ENCODE data around the gene MTCP1. TPM values are rescaled to one million over a fixed set of nuclear protein-coding genes. Genes with fewer than 3 reads are reported as not detected.

MTCP1 gene, protein sequence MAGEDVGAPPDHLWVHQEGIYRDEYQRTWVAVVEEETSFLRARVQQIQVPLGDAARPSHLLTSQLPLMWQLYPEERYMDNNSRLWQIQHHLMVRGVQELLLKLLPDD
- total RNA-seq (12.6 TPM), polyA plus RNA-seq (50.8 TPM)
- long read RNA-seq, donor 1: 0 reads
- long read RNA-seq, donor 2, partial matches to known transcripts: 276 of 294 reads
- long read RNA-seq, donor 2, other reads (novel, unspliced or antisense): 18 of 294 reads
- long read RNA-seq, donor 3, partial matches to known transcripts: 353 of 464 reads
- long read RNA-seq, donor 3, other reads (novel, unspliced or antisense): 111 of 464 reads
- long read RNA-seq, donor 4: 0 reads
- long read RNA-seq, donor 5, partial matches to known transcripts: 44 of 44 reads
- long read RNA-seq, donor 5, other reads (novel, unspliced or antisense): 0 of 44 reads
- long read RNA-seq, donor 6, partial matches to known transcripts: 186 of 197 reads
- long read RNA-seq, donor 6, other reads (novel, unspliced or antisense): 11 of 197 reads
- long read RNA-seq, donor 7, partial matches to known transcripts: 7 of 13 reads
- long read RNA-seq, donor 7, other reads (novel, unspliced or antisense): 6 of 13 reads
- long read RNA-seq, donor 8: 0 reads
- long read RNA-seq, donor 9, partial matches to known transcripts: 0 of 5 reads
- long read RNA-seq, donor 9, other reads (novel, unspliced or antisense): 5 of 5 reads
- long read RNA-seq, donor 10, partial matches to known transcripts: 79 of 79 reads
- long read RNA-seq, donor 10, other reads (novel, unspliced or antisense): 0 of 79 reads

DNA sequence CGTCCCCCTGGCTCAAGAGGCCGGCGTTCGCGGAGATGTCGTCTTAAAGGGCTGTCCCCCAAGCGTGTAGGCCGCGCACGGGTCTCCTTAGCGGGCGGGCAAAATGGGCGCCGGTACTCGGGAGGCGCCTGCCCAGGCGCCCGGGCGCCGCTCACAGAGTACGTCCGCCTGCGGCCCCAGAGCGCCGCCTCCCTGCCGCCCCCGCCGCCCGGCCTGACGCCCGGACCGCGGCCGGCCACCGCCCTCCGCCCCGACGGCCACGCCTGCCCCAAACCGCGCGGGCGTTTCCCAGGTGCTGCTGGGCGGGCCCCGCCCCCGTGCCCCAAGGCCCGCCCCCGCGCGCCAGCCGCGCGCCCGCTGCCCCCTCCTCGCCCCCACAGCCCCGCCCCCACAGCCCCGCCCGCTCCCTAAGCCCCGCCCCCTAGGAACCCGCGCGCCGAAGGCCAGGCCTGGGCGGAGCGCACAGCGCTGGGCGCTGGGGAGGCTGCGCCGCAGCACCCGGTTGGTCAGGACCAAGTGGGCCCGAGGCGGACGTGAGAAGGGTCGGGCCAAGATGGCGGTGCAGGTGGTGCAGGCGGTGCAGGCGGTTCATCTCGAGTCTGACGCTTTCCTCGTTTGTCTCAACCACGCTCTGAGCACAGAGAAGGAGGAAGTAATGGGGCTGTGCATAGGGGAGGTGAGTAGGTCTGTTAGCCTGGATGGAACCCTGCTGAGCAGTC, at the start of gene MTCP1, which contains the start of the genes BRCC3 and CMC4:
MTCP1 (minus strand) TSS at position 162 of the 719 bp plus-strand sequence. CDS start 5,126 bp downstream, outside the sequence.
BRCC3 (plus strand) TSS at position 534 of the 719 bp plus-strand sequence; CDS start at position 554, 20 bp downstream.
CMC4 (minus strand) TSS at position 162 of the 719 bp plus-strand sequence. CDS start 7,113 bp downstream, outside the sequence.
- Histone ChIP-seq H3K27ac (ENCODE audit: low read depth in 1 of 2, low read length in 1 of 2) (peak within 1 kb of the TSS; percentile 61 to 88), H3K4me3 (ENCODE audit: low read length in 2 of 2) (peak within 1 kb of the TSS; percentile 57 to 77), H3K27me3 (ENCODE audit: control insufficient read depth in 2 of 2, insufficient read depth in 1 of 2, low read length in 1 of 2) (no peaks in the 10 kb centered on the region), H3K4me1 (ENCODE audit: control insufficient read depth in 2 of 2, insufficient read depth in 2 of 2, low read length in 2 of 2) (peaks cover 0 to 8% of the 10 kb centered on the region in 2 donors), H3K9me3 (ENCODE audit: control insufficient read depth in 2 of 2, insufficient read depth in 1 of 2, low read length in 1 of 2) (no peaks in the 10 kb centered on the region), H3K36me3 (ENCODE audit: control insufficient read depth in 2 of 2, insufficient read depth in 2 of 2, low read length in 1 of 2) (peaks cover 3 to 14% of the 10 kb centered on the region in 2 donors)
- under 1% methylated on average over 57 of the region's 81 CpGs for WGBS
- peak in 7 of 9 donors; percentile 40 to 78 (median 52) for DNase-seq (ENCODE audit: low read depth in 6 of 9, low spot score in 9 of 9)

GRCh38 chrX:155115174-155115819, 44.4 kb upstream of the MTCP1 start:
- H3K27me3 ChIP-seq (ENCODE audit: control insufficient read depth in 2 of 2, insufficient read depth in 1 of 2, low read length in 1 of 2): no peaks in the 10 kb centered on the region
- H3K9me3 ChIP-seq (ENCODE audit: control insufficient read depth in 2 of 2, insufficient read depth in 1 of 2, low read length in 1 of 2): no peaks in the 10 kb centered on the region
- H3K27ac ChIP-seq (ENCODE audit: low read depth in 1 of 2, low read length in 1 of 2): no peak overlapping the region
- H3K36me3 ChIP-seq (ENCODE audit: control insufficient read depth in 2 of 2, insufficient read depth in 2 of 2, low read length in 1 of 2): peaks cover 0 to 5% of the 10 kb centered on the region in 2 donors
- H3K4me1 ChIP-seq (ENCODE audit: control insufficient read depth in 2 of 2, insufficient read depth in 2 of 2, low read length in 2 of 2): no peaks in the 10 kb centered on the region
- H3K4me3 ChIP-seq (ENCODE audit: low read length in 2 of 2): no peak overlapping the region
- DNase-seq (ENCODE audit: low read depth in 6 of 9, low spot score in 9 of 9): no peak
- WGBS: 100% methylated on average over 1 of the region's 1 CpG

DNA sequence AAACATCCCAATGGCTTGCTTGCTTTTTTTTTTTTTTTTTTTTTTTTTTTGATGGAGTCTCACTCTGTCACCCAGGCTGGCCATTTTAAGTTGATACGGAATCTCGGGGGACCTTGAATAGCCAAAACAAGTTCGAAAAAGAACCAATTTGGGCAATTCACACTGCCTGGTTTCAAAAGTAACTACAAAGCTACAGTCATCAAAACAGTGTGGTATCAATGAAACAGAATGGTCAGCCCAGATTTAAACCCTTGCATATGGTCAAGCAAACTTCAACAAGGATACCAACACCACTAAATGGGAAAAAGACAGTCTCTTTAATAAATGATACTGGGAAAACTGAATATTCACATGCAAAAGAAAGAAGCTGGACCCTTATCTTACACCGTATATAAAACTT, 42.2 kb upstream of the MTCP1 start:
- Histone ChIP-seq H3K4me3 (ENCODE audit: low read length in 2 of 2) (no peak overlapping the region), H3K27me3 (ENCODE audit: control insufficient read depth in 2 of 2, insufficient read depth in 1 of 2, low read length in 1 of 2) (no peaks in the 10 kb centered on the region), H3K36me3 (ENCODE audit: control insufficient read depth in 2 of 2, insufficient read depth in 2 of 2, low read length in 1 of 2) (no peaks in the 10 kb centered on the region), H3K4me1 (ENCODE audit: control insufficient read depth in 2 of 2, insufficient read depth in 2 of 2, low read length in 2 of 2) (no peaks in the 10 kb centered on the region), H3K9me3 (ENCODE audit: control insufficient read depth in 2 of 2, insufficient read depth in 1 of 2, low read length in 1 of 2) (no peaks in the 10 kb centered on the region), H3K27ac (ENCODE audit: low read depth in 1 of 2, low read length in 1 of 2) (no peak overlapping the region)
- 98% methylated on average over 4 of the region's 4 CpGs for WGBS
- no peak for DNase-seq (ENCODE audit: low read depth in 6 of 9, low spot score in 9 of 9)

GRCh38 chrX:155112171-155112570, 41.2 kb upstream of the MTCP1 start:
- Histone ChIP-seq H3K36me3 (ENCODE audit: control insufficient read depth in 2 of 2, insufficient read depth in 2 of 2, low read length in 1 of 2) (no peaks in the 10 kb centered on the region), H3K9me3 (ENCODE audit: control insufficient read depth in 2 of 2, insufficient read depth in 1 of 2, low read length in 1 of 2) (no peaks in the 10 kb centered on the region), H3K4me3 (ENCODE audit: low read length in 2 of 2) (no peak overlapping the region), H3K27me3 (ENCODE audit: control insufficient read depth in 2 of 2, insufficient read depth in 1 of 2, low read length in 1 of 2) (no peaks in the 10 kb centered on the region), H3K27ac (ENCODE audit: low read depth in 1 of 2, low read length in 1 of 2) (no peak overlapping the region), H3K4me1 (ENCODE audit: control insufficient read depth in 2 of 2, insufficient read depth in 2 of 2, low read length in 2 of 2) (no peaks in the 10 kb centered on the region)
- no peak for DNase-seq (ENCODE audit: low read depth in 6 of 9, low spot score in 9 of 9)
- 96% methylated on average over 3 of the region's 3 CpGs for WGBS

- no peak overlapping the region for H3K27ac ChIP-seq (ENCODE audit: low read depth in 1 of 2, low read length in 1 of 2)
- H3K36me3 ChIP-seq (ENCODE audit: control insufficient read depth in 2 of 2, insufficient read depth in 2 of 2, low read length in 1 of 2): no peaks in the 10 kb centered on the region
- no peaks in the 10 kb centered on the region for H3K27me3 ChIP-seq (ENCODE audit: control insufficient read depth in 2 of 2, insufficient read depth in 1 of 2, low read length in 1 of 2)
- no peaks in the 10 kb centered on the region for H3K4me1 ChIP-seq (ENCODE audit: control insufficient read depth in 2 of 2, insufficient read depth in 2 of 2, low read length in 2 of 2)
- no peak overlapping the region for H3K4me3 ChIP-seq (ENCODE audit: low read length in 2 of 2)
- no peak for DNase-seq (ENCODE audit: low read depth in 6 of 9, low spot score in 9 of 9)
- no peaks in the 10 kb centered on the region for H3K9me3 ChIP-seq (ENCODE audit: control insufficient read depth in 2 of 2, insufficient read depth in 1 of 2, low read length in 1 of 2)
Observed at GRCh38 chrX:155108427-155108826, 37.5 kb upstream of the MTCP1 start.

GRCh38 chrX:155105919-155106318, 35.0 kb upstream of the MTCP1 start:
- Histone ChIP-seq H3K36me3 (ENCODE audit: control insufficient read depth in 2 of 2, insufficient read depth in 2 of 2, low read length in 1 of 2) (no peaks in the 10 kb centered on the region), H3K27me3 (ENCODE audit: control insufficient read depth in 2 of 2, insufficient read depth in 1 of 2, low read length in 1 of 2) (no peaks in the 10 kb centered on the region), H3K9me3 (ENCODE audit: control insufficient read depth in 2 of 2, insufficient read depth in 1 of 2, low read length in 1 of 2) (no peaks in the 10 kb centered on the region), H3K4me3 (ENCODE audit: low read length in 2 of 2) (no peak overlapping the region), H3K27ac (ENCODE audit: low read depth in 1 of 2, low read length in 1 of 2) (no peak overlapping the region), H3K4me1 (ENCODE audit: control insufficient read depth in 2 of 2, insufficient read depth in 2 of 2, low read length in 2 of 2) (no peaks in the 10 kb centered on the region)
- DNase-seq (ENCODE audit: low read depth in 6 of 9, low spot score in 9 of 9): no peak
- WGBS: 96% methylated on average over 2 of the region's 2 CpGs

GRCh38 chrX:155094468-155095061, 23.6 kb upstream of the MTCP1 start:
- DNase-seq (ENCODE audit: low read depth in 6 of 9, low spot score in 9 of 9): peak in 2 of 9 donors; percentile 29 to 37
- WGBS: 71% methylated on average over 4 of the region's 4 CpGs
- Histone ChIP-seq H3K4me3 (ENCODE audit: low read length in 2 of 2) (no peak overlapping the region), H3K27ac (ENCODE audit: low read depth in 1 of 2, low read length in 1 of 2) (no peak overlapping the region), H3K4me1 (ENCODE audit: control insufficient read depth in 2 of 2, insufficient read depth in 2 of 2, low read length in 2 of 2) (no peaks in the 10 kb centered on the region), H3K9me3 (ENCODE audit: control insufficient read depth in 2 of 2, insufficient read depth in 1 of 2, low read length in 1 of 2) (no peaks in the 10 kb centered on the region), H3K36me3 (ENCODE audit: control insufficient read depth in 2 of 2, insufficient read depth in 2 of 2, low read length in 1 of 2) (peaks cover 0 to 13% of the 10 kb centered on the region in 2 donors), H3K27me3 (ENCODE audit: control insufficient read depth in 2 of 2, insufficient read depth in 1 of 2, low read length in 1 of 2) (no peaks in the 10 kb centered on the region)

- DNase-seq (ENCODE audit: low read depth in 6 of 9, low spot score in 9 of 9): no peak
- peaks cover 13 to 24% of the 10 kb centered on the region in 2 donors for H3K36me3 ChIP-seq (ENCODE audit: control insufficient read depth in 2 of 2, insufficient read depth in 2 of 2, low read length in 1 of 2)
- 98% methylated on average over 26 of the region's 26 CpGs for WGBS
Observed at GRCh38 chrX:155086961-155087735, 16.2 kb upstream of the MTCP1 start.

More at GRCh38 chrX:155086961-155087735, 16.2 kb upstream of the MTCP1 start:
- Histone ChIP-seq H3K27me3 (ENCODE audit: control insufficient read depth in 2 of 2, insufficient read depth in 1 of 2, low read length in 1 of 2) (no peaks in the 10 kb centered on the region), H3K27ac (ENCODE audit: low read depth in 1 of 2, low read length in 1 of 2) (no peak overlapping the region), H3K4me1 (ENCODE audit: control insufficient read depth in 2 of 2, insufficient read depth in 2 of 2, low read length in 2 of 2) (no peaks in the 10 kb centered on the region), H3K9me3 (ENCODE audit: control insufficient read depth in 2 of 2, insufficient read depth in 1 of 2, low read length in 1 of 2) (no peaks in the 10 kb centered on the region), H3K4me3 (ENCODE audit: low read length in 2 of 2) (no peak overlapping the region)

All from thymus (tissue), 14 donors.